ENCODE data around the gene GPR17.

Gene GPR17

GRCh38 chr2:127630096-127630863 lies 15.7 kb upstream of the GPR17 start:
- DNase-seq, result no peak

GRCh38 chr2:127630864-127631540 lies 15.0 kb upstream of the GPR17 start:
- DNase-seq, result no peak

DNA sequence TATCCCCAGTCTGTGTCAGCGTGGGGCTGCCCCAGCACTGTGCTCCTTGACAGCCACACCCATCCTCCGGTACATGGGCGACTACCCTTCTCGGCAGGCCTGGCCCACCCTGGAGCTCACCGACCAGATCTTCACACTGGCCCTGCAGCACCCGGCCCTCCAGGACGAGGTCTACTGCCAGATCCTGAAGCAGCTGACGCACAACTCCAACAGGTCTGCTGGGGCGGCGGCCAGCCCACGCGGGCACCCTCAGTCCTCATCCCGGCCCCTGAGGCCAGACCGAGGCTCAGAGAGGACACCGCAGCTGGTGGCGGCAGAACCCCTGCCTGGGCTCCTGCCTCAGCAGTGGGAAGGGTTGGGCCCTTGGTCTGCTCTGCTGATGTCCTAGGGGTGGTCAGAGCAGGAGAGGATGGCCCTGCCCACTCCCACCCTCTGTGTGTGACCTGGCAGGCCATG lies 14.4 kb upstream of the GPR17 start:
- DNase-seq, result no peak

- no peak for DNase-seq
Measured at GRCh38 chr2:127631997-127632581, 13.9 kb upstream of the GPR17 start.

GRCh38 chr2:127632592-127633489 lies 13.1 kb upstream of the GPR17 start:
- no peak for DNase-seq

DNA sequence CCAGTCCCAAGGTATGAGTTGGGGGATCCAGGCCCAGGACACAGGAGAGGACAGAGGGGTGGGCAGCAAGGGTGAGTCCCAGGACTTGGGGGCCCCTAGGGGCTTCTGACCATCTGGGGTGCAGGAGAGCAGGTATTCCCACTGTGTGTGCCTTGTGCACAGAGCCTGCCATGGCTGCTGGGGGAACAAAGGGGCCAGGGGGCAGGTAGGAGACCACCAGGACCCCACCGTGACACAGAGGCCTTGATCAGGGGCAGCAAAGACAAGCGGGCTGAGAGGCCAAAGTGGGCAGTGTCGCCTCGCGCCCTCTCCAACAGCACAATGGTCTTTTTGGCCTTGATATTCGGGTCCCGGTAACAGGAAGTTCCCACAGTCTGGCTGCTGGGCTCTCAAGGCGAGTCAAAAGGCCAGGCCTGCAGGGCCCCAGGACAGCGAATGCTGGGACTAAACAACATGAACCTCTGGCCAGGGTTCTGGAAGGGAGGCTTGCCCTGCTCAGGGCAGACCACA lies 12.3 kb upstream of the GPR17 start:
- DNase-seq, result no peak

- DNase-seq, result no peak
Measured at GRCh38 chr2:127634066-127634617, 11.8 kb upstream of the GPR17 start.

DNA sequence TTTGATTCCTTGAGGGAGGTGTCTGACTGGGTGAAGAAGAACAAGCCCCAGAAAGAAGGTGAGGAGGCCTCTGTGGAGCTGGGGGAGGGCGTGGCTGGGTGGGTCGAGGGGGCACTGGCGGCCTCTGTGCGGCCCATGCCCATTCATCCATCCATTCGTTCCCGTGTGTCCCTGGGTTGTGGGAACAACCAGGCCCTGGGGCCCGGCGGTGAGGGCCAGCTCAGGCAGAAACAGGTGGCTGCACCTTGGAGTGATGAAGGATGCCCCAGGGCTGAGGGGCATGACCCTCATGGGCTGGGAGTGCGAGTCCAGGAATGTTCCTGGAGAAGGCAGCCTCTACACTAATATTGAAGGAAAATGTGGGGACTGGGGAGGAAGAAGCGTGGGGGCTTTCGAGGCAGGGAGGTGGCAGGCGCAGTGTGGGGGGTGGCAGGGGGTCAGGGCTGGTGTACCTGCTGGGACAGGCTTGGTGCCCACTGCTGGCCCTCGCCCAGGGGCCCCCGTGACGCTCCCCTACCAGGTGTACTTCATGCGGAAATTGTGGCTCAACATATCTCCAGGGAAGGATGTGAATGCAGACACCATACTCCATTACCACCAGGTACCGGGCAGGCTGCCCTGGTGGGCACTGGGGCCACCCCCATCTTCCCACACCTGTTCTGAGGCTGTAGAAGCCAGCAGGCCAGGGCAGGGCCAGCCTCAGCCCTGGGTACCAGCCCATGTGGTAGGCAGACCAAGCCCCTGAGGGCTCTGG lies 11.2 kb upstream of the GPR17 start:
- no peak for DNase-seq

DNA sequence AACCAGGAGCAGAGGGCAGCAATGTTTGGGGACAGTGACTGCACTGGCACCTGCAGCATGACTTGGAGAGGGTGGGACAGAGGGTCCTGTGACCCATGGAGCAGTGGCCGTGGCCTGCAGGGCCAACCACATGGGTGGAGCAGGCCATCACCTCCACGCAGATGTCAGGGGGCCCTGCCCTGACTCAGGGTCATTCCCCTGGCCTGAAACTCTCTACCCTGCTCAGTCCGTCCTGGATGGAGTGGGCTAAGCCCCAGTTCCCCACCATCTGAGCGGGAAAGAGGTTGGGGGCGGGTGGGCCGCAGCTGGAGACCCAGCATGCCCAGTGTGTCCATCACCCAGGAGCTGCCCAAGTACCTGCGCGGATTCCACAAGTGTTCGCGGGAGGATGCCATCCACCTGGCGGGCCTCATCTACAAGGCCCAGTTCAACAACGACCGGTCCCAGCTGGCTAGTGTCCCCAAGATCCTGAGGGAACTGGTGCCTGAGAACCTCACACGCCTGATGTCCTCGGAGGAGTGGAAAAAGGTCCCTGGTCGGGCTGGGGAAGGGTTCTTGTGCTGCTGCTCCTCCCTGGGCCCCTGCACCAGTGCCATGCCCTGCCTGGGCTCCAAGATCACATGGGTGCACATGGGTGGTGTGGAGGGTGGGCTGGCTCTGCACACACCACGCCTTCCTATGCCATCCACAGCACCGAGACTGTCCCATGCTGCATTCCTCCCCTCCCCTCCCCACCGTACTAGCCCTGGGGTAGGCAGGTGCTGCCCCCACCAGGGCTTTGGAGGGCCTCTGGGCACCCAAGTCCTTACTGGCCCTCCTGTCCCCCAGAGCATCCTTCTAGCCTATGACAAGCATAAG lies 10.3 kb upstream of the GPR17 start:
- DNase-seq, result no peak

DNA sequence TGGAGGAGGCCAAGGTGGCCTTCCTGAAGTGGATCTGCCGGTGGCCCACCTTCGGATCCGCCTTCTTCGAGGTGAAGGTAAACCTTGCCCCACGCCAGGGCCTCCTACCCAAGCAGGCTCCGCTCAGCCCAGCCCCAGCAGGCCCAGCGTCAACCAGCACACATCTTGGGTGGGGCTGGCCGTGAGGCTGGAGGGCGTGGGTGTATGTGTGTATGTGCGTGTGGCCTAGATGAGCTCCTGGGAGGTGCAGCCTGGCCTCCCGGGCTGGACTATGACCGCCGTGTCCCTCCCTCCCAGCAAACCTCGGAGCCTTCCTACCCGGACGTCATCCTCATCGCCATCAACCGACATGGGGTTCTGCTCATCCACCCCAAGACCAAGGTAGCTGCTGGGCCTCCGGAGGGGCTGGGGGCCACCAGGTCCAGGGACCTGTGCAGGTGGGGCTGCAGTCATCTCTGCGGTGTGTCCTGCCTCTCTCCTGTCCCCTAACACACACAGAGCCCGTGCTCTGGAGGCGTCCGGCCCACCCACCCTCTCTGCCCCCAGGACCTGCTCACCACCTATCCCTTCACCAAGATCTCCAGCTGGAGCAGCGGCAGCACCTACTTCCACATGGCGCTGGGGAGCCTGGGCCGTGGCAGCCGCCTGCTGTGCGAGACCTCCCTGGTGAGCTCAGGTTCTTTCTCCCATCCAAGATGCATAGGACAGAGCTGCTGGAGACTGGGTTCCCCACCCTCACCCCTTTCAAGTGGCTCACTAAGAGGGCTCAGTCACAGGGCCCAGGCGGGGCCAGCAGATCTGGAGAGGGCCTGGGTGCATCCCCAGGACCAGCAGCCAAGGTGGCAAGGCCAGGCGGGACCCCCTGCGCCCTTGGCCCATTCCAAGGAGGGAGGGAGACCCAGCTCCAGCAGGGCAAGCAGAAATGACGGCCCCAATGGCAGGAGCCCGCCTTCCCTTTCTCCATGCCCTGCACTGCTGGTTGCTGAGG lies 9.4 kb upstream of the GPR17 start:
- DNase-seq, result no peak

DNA sequence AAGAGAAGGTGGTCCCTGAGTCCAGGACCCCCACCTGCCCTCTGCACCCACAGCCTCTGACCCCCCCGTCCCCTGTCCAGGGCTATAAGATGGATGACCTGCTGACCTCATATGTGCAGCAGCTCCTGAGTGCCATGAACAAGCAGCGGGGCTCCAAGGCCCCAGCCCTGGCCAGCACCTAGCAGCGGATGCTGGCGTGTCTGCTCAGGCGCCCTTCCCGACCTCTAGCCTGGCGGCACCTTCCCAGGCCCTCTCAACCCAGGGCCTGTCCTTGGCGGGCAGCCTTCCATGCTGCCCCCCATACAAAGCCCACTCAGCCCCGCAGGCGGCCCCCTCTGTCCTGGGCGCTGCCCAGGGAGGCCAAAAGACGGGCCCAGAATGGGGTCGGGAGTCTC lies 8.7 kb upstream of the GPR17 start:
- no peak for DNase-seq

DNA sequence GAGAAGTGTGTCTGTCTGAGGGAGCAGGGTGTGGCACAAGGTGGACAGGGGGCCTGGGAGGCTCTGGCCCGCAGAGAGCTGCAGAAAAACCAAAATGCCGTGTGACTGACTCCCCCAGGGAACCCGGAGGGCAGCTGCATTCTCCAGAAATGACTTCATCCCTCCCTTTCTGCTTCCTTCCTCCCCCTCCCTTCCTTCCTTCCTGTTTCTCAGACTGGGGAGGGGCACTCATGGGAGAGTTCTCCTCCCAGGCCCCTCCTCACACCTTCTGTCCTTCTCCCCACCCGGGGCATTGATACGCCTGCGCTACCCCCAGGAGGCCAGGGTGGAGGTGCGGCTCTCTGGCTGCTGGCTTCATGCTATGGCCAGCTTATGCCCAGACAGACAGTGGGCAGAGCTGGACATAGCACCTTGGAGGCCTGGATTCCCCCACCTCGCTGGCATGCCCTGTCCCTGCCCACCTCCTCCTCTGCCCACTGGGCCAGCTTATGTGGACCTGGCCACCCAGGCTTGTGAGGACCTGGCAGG lies 8.2 kb upstream of the GPR17 start:
- DNase-seq, result no peak

- DNase-seq, result no peak
Measured at GRCh38 chr2:127638361-127639110, 7.4 kb upstream of the GPR17 start.

DNA sequence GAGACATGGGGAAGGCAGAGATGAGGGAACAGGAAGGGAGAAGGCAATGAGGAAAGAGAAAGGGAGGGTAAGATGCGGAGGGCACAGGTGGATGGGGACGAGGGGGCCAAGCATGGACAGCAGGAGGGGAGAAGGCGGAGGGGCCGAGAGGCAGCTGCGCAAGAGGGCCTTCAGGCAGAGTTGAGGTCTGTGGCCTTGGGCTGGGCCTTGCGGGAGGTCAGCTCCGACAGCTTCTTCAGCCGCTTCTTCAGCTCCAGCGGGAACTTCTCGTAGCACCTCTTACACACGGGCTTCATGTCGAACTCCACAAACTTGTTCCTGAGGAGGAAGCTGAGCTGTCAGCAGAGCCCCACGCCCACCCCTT lies 6.9 kb upstream of the GPR17 start:
- no peak for DNase-seq

DNA sequence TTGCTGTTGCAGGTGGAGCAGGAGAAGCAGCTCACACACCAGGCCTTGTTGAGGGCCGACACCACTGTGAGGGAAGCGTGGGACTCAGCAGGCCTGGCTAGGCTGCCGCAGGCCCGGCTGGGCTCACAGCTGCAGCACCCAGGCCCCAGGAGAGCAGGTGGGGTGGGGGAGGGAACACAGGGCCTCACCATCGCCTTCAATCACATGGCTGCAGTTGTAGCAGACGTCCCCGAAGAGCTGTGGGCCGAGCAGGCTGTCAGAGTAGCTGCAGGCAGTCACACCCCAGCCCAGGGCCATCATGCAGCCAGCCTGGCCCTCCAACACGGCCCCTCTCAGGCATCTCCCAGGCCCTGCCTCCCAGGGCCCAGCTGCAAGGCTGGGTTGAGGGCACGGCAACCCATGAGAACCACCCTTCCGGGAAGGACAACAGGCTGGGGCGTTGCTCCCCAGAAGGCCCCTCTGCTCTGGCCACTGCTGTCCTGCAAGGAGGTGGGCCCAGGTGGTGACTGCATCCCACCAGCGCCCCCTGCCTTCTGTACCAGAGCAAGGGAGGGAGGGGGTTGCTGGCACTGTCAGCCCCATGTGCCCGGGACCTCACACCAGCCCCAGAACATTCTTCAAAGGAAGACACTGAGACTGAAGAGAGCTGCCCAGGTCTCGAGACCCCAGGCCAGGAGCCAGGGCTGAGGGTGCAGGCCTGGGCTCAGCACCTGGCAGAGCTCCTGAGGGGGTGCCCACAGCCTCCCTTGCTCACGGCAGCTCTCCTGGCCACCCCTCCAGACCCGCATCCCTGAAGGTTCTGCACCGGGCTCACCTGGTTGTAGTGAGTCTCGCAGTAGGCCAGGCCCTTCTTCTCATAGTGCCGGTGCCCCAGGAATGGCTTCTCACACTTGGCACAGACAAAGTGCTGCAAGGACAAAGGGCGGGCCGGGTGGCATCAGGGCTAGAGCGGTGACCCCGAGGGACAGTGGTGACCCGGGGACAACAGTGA lies 5.6 kb upstream of the GPR17 start:
- no peak for DNase-seq

GRCh38 chr2:127641133-127641532 lies 4.8 kb upstream of the GPR17 start:
- no peak for DNase-seq

- DNase-seq, result no peak
Measured at GRCh38 chr2:127641846-127642507, 4.0 kb upstream of the GPR17 start.

Data from NCI-H526 treated with DMSO at 0.1 percent for 48 hours (cell line).